ENCODE measurements around the gene KIF17.

KIF17 gene

GRCh38 chr1:20625176-20626097 is 92.4 kb downstream of the KIF17 start:
- ATAC-seq (ENCODE audit: low read depth) (no peak), DNase-seq (ENCODE audit: low spot score) (no peak)
- no peaks in the 10 kb centered on the region for H3K27me3 ChIP-seq (ENCODE audit: insufficient read depth, poor library complexity, severe bottlenecking)
- no peaks in the 10 kb centered on the region for H3K4me1 ChIP-seq (ENCODE audit: insufficient read depth, poor library complexity, severe bottlenecking)
- TF ChIP-seq CTCF (IDR thresholded peaks at IDR 0.05; ENCODE audit: poor library complexity, severe bottlenecking): no peak
- H3K27ac ChIP-seq (ENCODE audit: poor library complexity, severe bottlenecking): no peak overlapping the region
- no peak overlapping the region for H3K4me3 ChIP-seq (ENCODE audit: severe bottlenecking)
- no peaks in the 10 kb centered on the region for H3K36me3 ChIP-seq (ENCODE audit: low read depth)
- H3K9me3 ChIP-seq (ENCODE audit: severe bottlenecking): no peaks in the 10 kb centered on the region

GRCh38 chr1:20624709-20625108 is 93.1 kb downstream of the KIF17 start:
- H3K9me3 ChIP-seq (ENCODE audit: severe bottlenecking): no peaks in the 10 kb centered on the region
- H3K27ac ChIP-seq (ENCODE audit: poor library complexity, severe bottlenecking): no peak overlapping the region
- ATAC-seq (ENCODE audit: low read depth) (no peak), DNase-seq (ENCODE audit: low spot score) (no peak)
- H3K36me3 ChIP-seq (ENCODE audit: low read depth): no peaks in the 10 kb centered on the region
- no peaks in the 10 kb centered on the region for H3K4me1 ChIP-seq (ENCODE audit: insufficient read depth, poor library complexity, severe bottlenecking)
- TF ChIP-seq CTCF (IDR thresholded peaks at IDR 0.05; ENCODE audit: poor library complexity, severe bottlenecking): no peak
- no peak overlapping the region for H3K4me3 ChIP-seq (ENCODE audit: severe bottlenecking)
- H3K27me3 ChIP-seq (ENCODE audit: insufficient read depth, poor library complexity, severe bottlenecking): no peaks in the 10 kb centered on the region

- TF ChIP-seq CTCF (IDR thresholded peaks at IDR 0.05; ENCODE audit: poor library complexity, severe bottlenecking): no peak
- no peak for ATAC-seq (ENCODE audit: low read depth)
- H3K27me3 ChIP-seq (ENCODE audit: insufficient read depth, poor library complexity, severe bottlenecking): no peaks in the 10 kb centered on the region
- no peaks in the 10 kb centered on the region for H3K4me1 ChIP-seq (ENCODE audit: insufficient read depth, poor library complexity, severe bottlenecking)
- no peak for DNase-seq (ENCODE audit: low spot score)
- H3K27ac ChIP-seq (ENCODE audit: poor library complexity, severe bottlenecking): no peak overlapping the region
- H3K4me3 ChIP-seq (ENCODE audit: severe bottlenecking): no peak overlapping the region
- peaks cover 4% of the 10 kb centered on the region for H3K36me3 ChIP-seq (ENCODE audit: low read depth)
- H3K9me3 ChIP-seq (ENCODE audit: severe bottlenecking): no peaks in the 10 kb centered on the region
Measured at GRCh38 chr1:20621012-20621411, 96.8 kb downstream of the KIF17 start.

GRCh38 chr1:20619999-20620398 is 97.8 kb downstream of the KIF17 start:
- Histone ChIP-seq H3K4me3 (ENCODE audit: severe bottlenecking) (no peak overlapping the region), H3K4me1 (ENCODE audit: insufficient read depth, poor library complexity, severe bottlenecking) (no peaks in the 10 kb centered on the region), H3K27ac (ENCODE audit: poor library complexity, severe bottlenecking) (no peak overlapping the region), H3K9me3 (ENCODE audit: severe bottlenecking) (no peaks in the 10 kb centered on the region), H3K36me3 (ENCODE audit: low read depth) (peaks cover 5% of the 10 kb centered on the region), H3K27me3 (ENCODE audit: insufficient read depth, poor library complexity, severe bottlenecking) (no peaks in the 10 kb centered on the region)
- no peak for ATAC-seq (ENCODE audit: low read depth)
- no peak for TF ChIP-seq CTCF (IDR thresholded peaks at IDR 0.05; ENCODE audit: poor library complexity, severe bottlenecking)
- no peak for DNase-seq (ENCODE audit: low spot score)

- Histone ChIP-seq H3K4me3 (ENCODE audit: severe bottlenecking) (no peak overlapping the region), H3K4me1 (ENCODE audit: insufficient read depth, poor library complexity, severe bottlenecking) (peaks cover 9% of the 10 kb centered on the region), H3K9me3 (ENCODE audit: severe bottlenecking) (no peaks in the 10 kb centered on the region), H3K27ac (ENCODE audit: poor library complexity, severe bottlenecking) (no peak overlapping the region), H3K27me3 (ENCODE audit: insufficient read depth, poor library complexity, severe bottlenecking) (no peaks in the 10 kb centered on the region), H3K36me3 (ENCODE audit: low read depth) (peaks cover 11% of the 10 kb centered on the region)
- TF ChIP-seq CTCF (IDR thresholded peaks at IDR 0.05; ENCODE audit: poor library complexity, severe bottlenecking): no peak
- ATAC-seq (ENCODE audit: low read depth) (no peak), DNase-seq (ENCODE audit: low spot score) (no peak)
Measured at GRCh38 chr1:20618550-20618949, 99.3 kb downstream of the KIF17 start.
